Measurements from ENCODE around the gene SLC25A19. TPM values are rescaled to one million over a fixed set of nuclear protein-coding genes. Genes with fewer than 3 reads are reported as not detected.

SLC25A19 gene
- total and polyA plus RNA-seq, 10 of the 15 experiments (the other 5 are each of a cell fraction or from before 2014, with no cell fraction given) = 32.9 to 91.6 (median 53.7) TPM

GRCh38 chr17:75301049-75301448, 11.8 kb upstream of the SLC25A19 start:
- Histone ChIP-seq H3K4me1 (ENCODE audit: control insufficient read depth, insufficient read depth, low read length) (peaks cover 24% of the 10 kb centered on the region), H3K9ac (ENCODE audit: control insufficient read depth, insufficient read depth, low read length) (no peak overlapping the region), H2AFZ (ENCODE audit: control insufficient read depth, low read depth, low read length) (no peak overlapping the region), H3K9me3 (replicated peaks; ENCODE audit: control insufficient read depth, insufficient read depth, low read length) (no peaks in the 10 kb centered on the region), H4K20me1 (ENCODE audit: control insufficient read depth, insufficient read depth) (no peaks in the 10 kb centered on the region), H3K36me3 (ENCODE audit: control insufficient read depth in 2 of 2, insufficient read depth in 2 of 2, low read length in 1 of 2) (no peaks in the 10 kb centered on the region), H3K4me2 (ENCODE audit: control insufficient read depth, insufficient read depth) (no peak overlapping the region), H3K27ac (ENCODE audit: control insufficient read depth, insufficient read depth) (no peak overlapping the region), H3K4me3 (no peak overlapping the region), H3K79me2 (ENCODE audit: control insufficient read depth, insufficient read depth, low read length) (peaks cover 1% of the 10 kb centered on the region; the same call in 1 of the 2 replicates), H3K27me3 (replicated peaks in 1 of 2; ENCODE audit: control insufficient read depth in 2 of 2, insufficient read depth in 2 of 2, low read length in 1 of 2) (no peaks in the 10 kb centered on the region)
- WGBS (ENCODE audit: insufficient coverage, insufficient replicate concordance, low lambda C conversion rate, missing lambda C conversion rate) = 94% methylated on average over 9 of the region's 9 CpGs
- FAIRE-seq (no peak), DNase-seq (ENCODE audit: low read depth, low spot score) (no peak), ATAC-seq (no peak)
- intact Hi-C loops (cut with micrococcal nuclease; ENCODE audit: unreplicated experiment) (no loop called here), in situ Hi-C loops (cut with MboI) (no loop called here)
- ChIA-PET RAD21 (ENCODE audit: unreplicated experiment) (interaction anchor here (1.1 kb wide), 1 partner anchor 12 kb away, joined by 3 read pairs; the partner anchor contains the start of gene SLC25A19), POLR2A (interaction anchor here (0.6 to 14.5 kb wide), 4 partner anchors 12 to 102 kb away, joined by 4 to 255 read pairs (median 7); partner anchors contain the start of gene SLC25A19), CTCF (no interaction called here), SMC1A (ENCODE audit: uncharacterized antibody, unreplicated experiment) (interaction anchor here (13.6 kb wide), 1 partner anchor 16 kb away, joined by 243 read pairs; no protein-coding TSS in a partner anchor)
- no TSS peak for BruUV-seq (replicated peaks)
- TF ChIP-seq KDM1A (IDR thresholded peaks at IDR 0.05; ENCODE audit: borderline replicate concordance) = no peak
- TF ChIP-seq TCF12 (IDR thresholded peaks at IDR 0.05; ENCODE audit: low read depth, low read length) = no peak
- no peak for TF ChIP-seq POU2F2 (IDR thresholded peaks at IDR 0.05; ENCODE audit: borderline replicate concordance, low read depth, low read length)
- no peak for TF ChIP-seq SIX5 (IDR thresholded peaks at IDR 0.05; ENCODE audit: low read depth, low read length, severe bottlenecking)
- no peak for TF ChIP-seq CBX5 (IDR thresholded peaks at IDR 0.05; ENCODE audit: low read depth)
- TF ChIP-seq RBBP5 (conservative IDR thresholded peaks at IDR 0.05) = no peak
- no peak for TF ChIP-seq ZNF24 (IDR thresholded peaks at IDR 0.05)
- no peak for TF ChIP-seq CHD4 (IDR thresholded peaks at IDR 0.05)
- no peak for TF ChIP-seq NR2F1 (conservative IDR thresholded peaks at IDR 0.05)
- TF ChIP-seq USF1 (IDR thresholded peaks at IDR 0.05; ENCODE audit: borderline replicate concordance, extremely low read length, insufficient read depth, low read depth, low read length) = no peak
- no peak for TF ChIP-seq SMARCA5 (IDR thresholded peaks at IDR 0.05)
- no peak for TF ChIP-seq POLR2AphosphoS2 (IDR thresholded peaks at IDR 0.05; ENCODE audit: low read depth, low read length)
- TF ChIP-seq RB1 (IDR thresholded peaks at IDR 0.05; ENCODE audit: borderline replicate concordance) = no peak
- TF ChIP-seq MYC (IDR thresholded peaks at IDR 0.05; ENCODE audit: insufficient read depth, insufficient read length, insufficient replicate concordance, low read length, severe bottlenecking) = no peak
- no peak for TF ChIP-seq ZZZ3 (IDR thresholded peaks at IDR 0.05; ENCODE audit: control insufficient read depth, insufficient read length, low read depth)
- no peak for TF ChIP-seq E4F1 (IDR thresholded peaks at IDR 0.05; ENCODE audit: borderline replicate concordance, partially characterized antibody)
- no peak for TF ChIP-seq TAF1 (IDR thresholded peaks at IDR 0.05; ENCODE audit: borderline replicate concordance, low read depth, low read length)

Data from GM12878 (cell line).